Epithelial cell of prostate (primary cell): ENCODE measurements around the gene PCDHGA5.
"Not testable (repeated sequence)": the region's sequence is repeated elsewhere in the genome, so short reads cannot be mapped to it uniquely, and the experiment has no call there.

Experiments
- DNase-seq: peaks from one replicate; pipeline ENCODE4 v3.0.0-alpha.2; 2011; ENCODE audit warnings: low read depth, low spot score
- H3K27ac ChIP-seq: fragments of 450-650 bp; 2 replicates; pipeline ENCODE4 v1.5.1; 2017; ENCODE audit warnings: mild to moderate bottlenecking

PCDHGA5 gene

DNA sequence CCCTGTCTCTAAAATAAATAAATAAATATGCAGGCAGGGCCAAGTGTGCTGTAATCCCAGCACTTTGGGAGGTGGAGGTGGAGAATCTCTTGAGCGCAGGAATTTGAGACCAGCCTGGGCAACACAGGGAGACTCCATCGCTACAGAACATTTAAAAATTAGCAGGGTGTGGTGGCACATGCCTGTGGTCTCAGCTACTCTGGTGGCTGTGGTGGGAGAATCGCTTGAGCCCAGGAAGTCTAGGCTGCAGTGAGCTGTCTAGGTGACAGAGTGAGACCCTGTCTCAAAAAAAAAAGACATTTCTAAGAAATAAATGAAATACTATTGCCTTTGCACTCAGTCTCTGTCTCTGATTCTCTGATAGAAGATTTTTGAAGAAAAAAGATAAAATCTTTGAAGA is 47.6 kb downstream of the PCDHGA5 start:
- DNase-seq = no peak
- no peak overlapping the region for H3K27ac ChIP-seq

DNA sequence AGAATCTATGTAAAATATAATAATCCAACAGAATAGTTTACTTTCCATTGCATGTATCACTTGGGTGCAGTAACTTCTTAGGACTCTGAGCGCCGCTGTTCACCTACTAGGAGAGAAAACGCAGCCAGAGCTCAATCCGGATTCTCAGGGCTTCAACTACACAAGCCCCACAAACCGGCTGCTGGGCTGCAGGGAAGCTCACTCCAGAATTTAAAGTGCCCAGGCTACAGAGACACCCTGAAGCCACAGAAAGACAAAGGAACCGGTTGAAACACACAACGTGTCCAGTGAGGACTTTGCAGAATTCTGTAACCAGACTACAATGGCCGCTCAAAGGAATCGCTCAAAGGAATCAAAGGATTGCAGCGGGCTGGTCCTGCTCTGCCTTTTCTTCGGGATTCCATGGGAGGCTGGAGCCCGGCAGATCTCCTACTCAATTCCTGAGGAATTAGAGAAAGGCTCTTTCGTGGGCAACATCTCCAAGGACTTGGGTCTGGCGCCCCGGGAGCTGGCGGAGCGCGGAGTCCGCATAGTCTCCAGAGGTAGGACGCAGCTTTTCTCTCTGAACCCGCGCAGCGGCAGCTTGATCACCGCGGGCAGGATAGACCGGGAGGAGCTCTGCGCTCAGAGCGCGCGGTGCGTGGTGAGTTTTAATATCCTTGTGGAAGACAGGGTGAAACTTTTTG is 49.0 kb downstream of the PCDHGA5 start, which contains the start of gene PCDHGA10:
TSS of gene PCDHGA10 (plus strand) at position 134 of the 686 bp plus-strand sequence. CDS start at position 323, 189 bp downstream.
- no peak for DNase-seq
- H3K27ac ChIP-seq = no peak within 1 kb of the TSS

- DNase-seq = no peak
- no peak overlapping the region for H3K27ac ChIP-seq
These were observed 49.6 kb downstream of the PCDHGA5 start for GRCh38 chr5:141413540-141414069.

GRCh38 chr5:141414548-141415274 is 50.7 kb downstream of the PCDHGA5 start:
- not testable (repeated sequence) for DNase-seq, H3K27ac ChIP-seq

GRCh38 chr5:141415275-141415618 is 51.3 kb downstream of the PCDHGA5 start:
- H3K27ac ChIP-seq, DNase-seq: not testable (repeated sequence)
